ENCODE data around the gene PRPF4. TPM values are rescaled to one million over a fixed set of nuclear protein-coding genes. Genes with fewer than 3 reads are reported as not detected.

PRPF4 gene
- total and polyA plus RNA-seq, 9 of the 15 experiments (the other 6 are each of a cell fraction or from before 2014, with no cell fraction given), result 25.8 to 66.0 (median 39.8) TPM

DNA sequence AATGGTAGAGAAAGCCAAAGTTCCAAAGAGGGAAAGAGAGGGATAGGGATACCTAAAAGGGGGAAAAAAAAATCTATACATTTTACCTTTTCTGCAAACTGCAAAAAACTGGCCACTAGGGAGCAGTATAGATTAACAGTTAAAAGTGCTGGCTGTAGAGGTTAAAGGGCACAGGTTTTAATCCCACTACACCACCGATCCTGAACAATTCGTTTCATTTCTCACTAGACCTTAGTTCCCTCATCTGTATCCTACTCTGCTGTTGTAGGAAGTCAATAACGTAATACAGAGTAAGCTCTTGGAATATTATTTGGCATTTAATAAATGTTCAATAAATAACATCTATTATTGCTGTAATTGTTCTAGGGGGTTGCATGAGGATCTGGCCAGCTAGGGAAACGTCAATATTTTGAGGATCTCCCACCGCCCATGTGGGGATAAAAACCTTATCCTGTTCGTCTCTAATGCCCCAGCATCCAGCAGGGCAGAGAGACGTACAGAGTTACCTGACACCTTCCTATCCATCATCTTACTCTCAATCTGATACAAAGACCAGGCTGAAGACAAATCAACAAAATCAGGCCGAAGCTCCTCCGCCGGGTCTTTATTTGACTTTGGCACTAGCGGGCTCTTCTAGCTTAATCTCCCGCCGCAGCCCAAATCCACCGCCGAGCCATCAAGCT, 843 bp upstream of the PRPF4 start (continued):
- TF ChIP-seq, protein P1, sequence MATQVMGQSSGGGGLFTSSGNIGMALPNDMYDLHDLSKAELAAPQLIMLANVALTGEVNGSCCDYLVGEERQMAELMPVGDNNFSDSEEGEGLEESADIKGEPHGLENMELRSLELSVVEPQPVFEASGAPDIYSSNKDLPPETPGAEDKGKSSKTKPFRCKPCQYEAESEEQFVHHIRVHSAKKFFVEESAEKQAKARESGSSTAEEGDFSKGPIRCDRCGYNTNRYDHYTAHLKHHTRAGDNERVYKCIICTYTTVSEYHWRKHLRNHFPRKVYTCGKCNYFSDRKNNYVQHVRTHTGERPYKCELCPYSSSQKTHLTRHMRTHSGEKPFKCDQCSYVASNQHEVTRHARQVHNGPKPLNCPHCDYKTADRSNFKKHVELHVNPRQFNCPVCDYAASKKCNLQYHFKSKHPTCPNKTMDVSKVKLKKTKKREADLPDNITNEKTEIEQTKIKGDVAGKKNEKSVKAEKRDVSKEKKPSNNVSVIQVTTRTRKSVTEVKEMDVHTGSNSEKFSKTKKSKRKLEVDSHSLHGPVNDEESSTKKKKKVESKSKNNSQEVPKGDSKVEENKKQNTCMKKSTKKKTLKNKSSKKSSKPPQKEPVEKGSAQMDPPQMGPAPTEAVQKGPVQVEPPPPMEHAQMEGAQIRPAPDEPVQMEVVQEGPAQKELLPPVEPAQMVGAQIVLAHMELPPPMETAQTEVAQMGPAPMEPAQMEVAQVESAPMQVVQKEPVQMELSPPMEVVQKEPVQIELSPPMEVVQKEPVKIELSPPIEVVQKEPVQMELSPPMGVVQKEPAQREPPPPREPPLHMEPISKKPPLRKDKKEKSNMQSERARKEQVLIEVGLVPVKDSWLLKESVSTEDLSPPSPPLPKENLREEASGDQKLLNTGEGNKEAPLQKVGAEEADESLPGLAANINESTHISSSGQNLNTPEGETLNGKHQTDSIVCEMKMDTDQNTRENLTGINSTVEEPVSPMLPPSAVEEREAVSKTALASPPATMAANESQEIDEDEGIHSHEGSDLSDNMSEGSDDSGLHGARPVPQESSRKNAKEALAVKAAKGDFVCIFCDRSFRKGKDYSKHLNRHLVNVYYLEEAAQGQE (IDR thresholded peaks at IDR 0.05; ENCODE audit: borderline replicate concordance), result peak; percentile 56
- TF ChIP-seq, protein P1 (CRISPR knock-in tag; IDR thresholded peaks at IDR 0.05; ENCODE audit: low read depth), result no peak
- TF ChIP-seq DACH1 (IDR thresholded peaks at IDR 0.05; ENCODE audit: partially characterized antibody) (no peak), HOXB6 (CRISPR knock-in tag; IDR thresholded peaks at IDR 0.05; ENCODE audit: borderline replicate concordance) (no peak), HNRNPK (IDR thresholded peaks at IDR 0.05; ENCODE audit: low read depth, low read length, poor library complexity, severe bottlenecking) (no peak), ZZZ3 (IDR thresholded peaks at IDR 0.05) (no peak), POLR2B (IDR thresholded peaks at IDR 0.05; ENCODE audit: low read depth, partially characterized antibody) (no peak)
- TF ChIP-seq, protein P2, sequence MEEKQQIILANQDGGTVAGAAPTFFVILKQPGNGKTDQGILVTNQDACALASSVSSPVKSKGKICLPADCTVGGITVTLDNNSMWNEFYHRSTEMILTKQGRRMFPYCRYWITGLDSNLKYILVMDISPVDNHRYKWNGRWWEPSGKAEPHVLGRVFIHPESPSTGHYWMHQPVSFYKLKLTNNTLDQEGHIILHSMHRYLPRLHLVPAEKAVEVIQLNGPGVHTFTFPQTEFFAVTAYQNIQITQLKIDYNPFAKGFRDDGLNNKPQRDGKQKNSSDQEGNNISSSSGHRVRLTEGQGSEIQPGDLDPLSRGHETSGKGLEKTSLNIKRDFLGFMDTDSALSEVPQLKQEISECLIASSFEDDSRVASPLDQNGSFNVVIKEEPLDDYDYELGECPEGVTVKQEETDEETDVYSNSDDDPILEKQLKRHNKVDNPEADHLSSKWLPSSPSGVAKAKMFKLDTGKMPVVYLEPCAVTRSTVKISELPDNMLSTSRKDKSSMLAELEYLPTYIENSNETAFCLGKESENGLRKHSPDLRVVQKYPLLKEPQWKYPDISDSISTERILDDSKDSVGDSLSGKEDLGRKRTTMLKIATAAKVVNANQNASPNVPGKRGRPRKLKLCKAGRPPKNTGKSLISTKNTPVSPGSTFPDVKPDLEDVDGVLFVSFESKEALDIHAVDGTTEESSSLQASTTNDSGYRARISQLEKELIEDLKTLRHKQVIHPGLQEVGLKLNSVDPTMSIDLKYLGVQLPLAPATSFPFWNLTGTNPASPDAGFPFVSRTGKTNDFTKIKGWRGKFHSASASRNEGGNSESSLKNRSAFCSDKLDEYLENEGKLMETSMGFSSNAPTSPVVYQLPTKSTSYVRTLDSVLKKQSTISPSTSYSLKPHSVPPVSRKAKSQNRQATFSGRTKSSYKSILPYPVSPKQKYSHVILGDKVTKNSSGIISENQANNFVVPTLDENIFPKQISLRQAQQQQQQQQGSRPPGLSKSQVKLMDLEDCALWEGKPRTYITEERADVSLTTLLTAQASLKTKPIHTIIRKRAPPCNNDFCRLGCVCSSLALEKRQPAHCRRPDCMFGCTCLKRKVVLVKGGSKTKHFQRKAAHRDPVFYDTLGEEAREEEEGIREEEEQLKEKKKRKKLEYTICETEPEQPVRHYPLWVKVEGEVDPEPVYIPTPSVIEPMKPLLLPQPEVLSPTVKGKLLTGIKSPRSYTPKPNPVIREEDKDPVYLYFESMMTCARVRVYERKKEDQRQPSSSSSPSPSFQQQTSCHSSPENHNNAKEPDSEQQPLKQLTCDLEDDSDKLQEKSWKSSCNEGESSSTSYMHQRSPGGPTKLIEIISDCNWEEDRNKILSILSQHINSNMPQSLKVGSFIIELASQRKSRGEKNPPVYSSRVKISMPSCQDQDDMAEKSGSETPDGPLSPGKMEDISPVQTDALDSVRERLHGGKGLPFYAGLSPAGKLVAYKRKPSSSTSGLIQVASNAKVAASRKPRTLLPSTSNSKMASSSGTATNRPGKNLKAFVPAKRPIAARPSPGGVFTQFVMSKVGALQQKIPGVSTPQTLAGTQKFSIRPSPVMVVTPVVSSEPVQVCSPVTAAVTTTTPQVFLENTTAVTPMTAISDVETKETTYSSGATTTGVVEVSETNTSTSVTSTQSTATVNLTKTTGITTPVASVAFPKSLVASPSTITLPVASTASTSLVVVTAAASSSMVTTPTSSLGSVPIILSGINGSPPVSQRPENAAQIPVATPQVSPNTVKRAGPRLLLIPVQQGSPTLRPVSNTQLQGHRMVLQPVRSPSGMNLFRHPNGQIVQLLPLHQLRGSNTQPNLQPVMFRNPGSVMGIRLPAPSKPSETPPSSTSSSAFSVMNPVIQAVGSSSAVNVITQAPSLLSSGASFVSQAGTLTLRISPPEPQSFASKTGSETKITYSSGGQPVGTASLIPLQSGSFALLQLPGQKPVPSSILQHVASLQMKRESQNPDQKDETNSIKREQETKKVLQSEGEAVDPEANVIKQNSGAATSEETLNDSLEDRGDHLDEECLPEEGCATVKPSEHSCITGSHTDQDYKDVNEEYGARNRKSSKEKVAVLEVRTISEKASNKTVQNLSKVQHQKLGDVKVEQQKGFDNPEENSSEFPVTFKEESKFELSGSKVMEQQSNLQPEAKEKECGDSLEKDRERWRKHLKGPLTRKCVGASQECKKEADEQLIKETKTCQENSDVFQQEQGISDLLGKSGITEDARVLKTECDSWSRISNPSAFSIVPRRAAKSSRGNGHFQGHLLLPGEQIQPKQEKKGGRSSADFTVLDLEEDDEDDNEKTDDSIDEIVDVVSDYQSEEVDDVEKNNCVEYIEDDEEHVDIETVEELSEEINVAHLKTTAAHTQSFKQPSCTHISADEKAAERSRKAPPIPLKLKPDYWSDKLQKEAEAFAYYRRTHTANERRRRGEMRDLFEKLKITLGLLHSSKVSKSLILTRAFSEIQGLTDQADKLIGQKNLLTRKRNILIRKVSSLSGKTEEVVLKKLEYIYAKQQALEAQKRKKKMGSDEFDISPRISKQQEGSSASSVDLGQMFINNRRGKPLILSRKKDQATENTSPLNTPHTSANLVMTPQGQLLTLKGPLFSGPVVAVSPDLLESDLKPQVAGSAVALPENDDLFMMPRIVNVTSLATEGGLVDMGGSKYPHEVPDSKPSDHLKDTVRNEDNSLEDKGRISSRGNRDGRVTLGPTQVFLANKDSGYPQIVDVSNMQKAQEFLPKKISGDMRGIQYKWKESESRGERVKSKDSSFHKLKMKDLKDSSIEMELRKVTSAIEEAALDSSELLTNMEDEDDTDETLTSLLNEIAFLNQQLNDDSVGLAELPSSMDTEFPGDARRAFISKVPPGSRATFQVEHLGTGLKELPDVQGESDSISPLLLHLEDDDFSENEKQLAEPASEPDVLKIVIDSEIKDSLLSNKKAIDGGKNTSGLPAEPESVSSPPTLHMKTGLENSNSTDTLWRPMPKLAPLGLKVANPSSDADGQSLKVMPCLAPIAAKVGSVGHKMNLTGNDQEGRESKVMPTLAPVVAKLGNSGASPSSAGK (IDR thresholded peaks at IDR 0.05), result no peak

Data from K562 (cell line).